ENCODE results near the gene CEACAM16. TPM values are rescaled to one million over a fixed set of nuclear protein-coding genes. Genes with fewer than 3 reads are reported as not detected.
A peak's percentile ranks its signal among the peaks of the same experiment; 100 is the strongest.

Gene CEACAM16
- polyA plus RNA-seq, 4 donors, result 0.07 TPM; not detected in 3

DNA sequence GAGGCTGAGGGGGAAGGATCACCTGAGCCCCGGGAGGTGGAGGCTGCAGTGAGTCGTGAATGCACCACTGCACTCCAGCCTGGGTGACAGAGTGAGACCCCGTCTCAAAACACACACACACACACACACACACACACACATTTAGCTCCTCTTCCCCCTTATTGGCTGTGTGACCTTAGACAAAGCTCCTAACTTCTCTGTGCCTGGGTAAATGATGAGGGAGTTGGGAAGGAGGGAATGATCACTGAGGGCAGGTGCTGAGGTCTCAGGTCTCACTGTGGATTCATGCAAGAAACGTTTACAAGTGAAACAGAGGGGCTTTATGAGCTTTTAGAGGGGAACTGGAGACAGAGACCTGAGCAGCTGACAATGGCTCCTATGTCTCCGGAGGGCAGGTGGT, 32.7 kb downstream of the CEACAM16 start:
- Histone ChIP-seq H3K27me3 (ENCODE audit: control insufficient read depth in 3 of 3, insufficient read depth in 3 of 3, low read length in 3 of 3) (no peaks in the 10 kb centered on the region), H3K9me3 (ENCODE audit: control insufficient read depth in 2 of 2, insufficient read depth in 1 of 2, low read depth in 1 of 2, low read length in 1 of 2) (no peaks in the 10 kb centered on the region), H3K27ac (ENCODE audit: low read depth in 1 of 3, low read length in 2 of 3) (no peak overlapping the region), H3K36me3 (ENCODE audit: control insufficient read depth in 3 of 3, insufficient read depth in 2 of 3, low read depth in 1 of 3, low read length in 3 of 3) (no peaks in the 10 kb centered on the region), H3K4me3 (ENCODE audit: low read depth in 1 of 3, low read length in 3 of 3) (no peak overlapping the region), H3K4me1 (ENCODE audit: control insufficient read depth in 3 of 3, insufficient read depth in 2 of 3, low read depth in 1 of 3, low read length in 2 of 3) (peaks cover 0 to 4% (median 3%) of the 10 kb centered on the region in 3 donors)
- FAIRE-seq (no peak), DNase-seq (no peak)
- WGBS, 3 donors, result 64 to 82% (median 69%) methylated on average over 5 of the region's 5 CpGs

DNA sequence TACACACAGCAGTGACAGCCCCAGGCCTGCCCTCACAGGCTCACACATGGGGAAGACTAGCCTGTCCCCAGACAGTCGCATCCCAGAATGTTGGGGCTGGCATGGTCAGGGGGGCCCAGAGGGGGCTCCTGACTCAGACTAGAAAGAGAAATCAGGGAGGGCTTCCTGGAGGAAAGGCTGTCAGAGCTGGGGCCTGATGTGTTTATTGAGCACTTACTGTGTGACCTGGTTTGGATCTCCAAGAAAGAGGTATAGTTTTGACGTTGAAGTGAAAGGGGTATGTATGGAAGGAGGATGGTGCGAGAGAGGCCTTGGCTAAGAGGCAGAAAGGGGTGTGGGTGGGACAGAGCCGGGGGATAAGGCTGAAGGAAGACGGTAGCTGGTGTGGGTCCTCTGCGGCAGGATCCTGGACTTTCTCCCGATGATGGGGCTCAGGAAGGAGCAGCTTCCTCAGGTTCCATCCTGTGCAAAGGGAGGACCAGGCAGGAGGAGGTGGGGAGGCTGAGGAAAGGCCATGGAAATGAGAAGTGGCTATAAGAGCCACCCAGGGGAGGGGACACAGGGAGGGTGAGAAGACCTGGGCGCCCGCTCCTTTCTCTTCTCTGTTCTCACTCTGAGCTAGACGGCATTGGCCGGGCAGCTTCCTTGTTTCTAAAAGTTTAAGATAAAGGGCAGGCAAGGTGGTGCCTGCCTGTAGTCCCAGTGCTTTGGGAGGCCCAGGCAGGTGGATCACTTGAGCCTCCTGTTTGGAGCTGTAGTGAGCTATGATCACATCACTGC, 33.5 kb downstream of the CEACAM16 start:
- DNase-seq, result no peak
- 73 to 79% (median 77%) methylated on average over 11 of the region's 11 CpGs for WGBS, 3 donors
- FAIRE-seq, result no peak

DNA sequence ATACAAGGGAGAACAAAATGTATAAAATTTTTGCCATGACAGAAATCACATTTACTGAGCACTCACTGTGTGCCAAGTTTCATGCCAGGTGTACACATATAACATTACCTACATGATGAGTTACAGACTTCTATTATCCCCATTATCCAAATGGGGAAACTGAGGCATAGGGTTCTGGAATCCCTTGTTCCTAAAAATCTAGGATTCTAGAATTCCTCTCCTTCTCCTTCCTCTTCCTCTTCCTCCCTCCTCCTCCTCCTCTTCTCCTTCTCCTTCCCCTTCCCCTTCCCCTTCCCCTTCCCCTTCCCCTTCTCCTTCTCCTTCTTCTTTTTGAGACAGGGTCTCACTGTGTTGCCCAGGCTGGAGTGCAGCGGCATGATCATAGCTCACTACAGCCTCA, 35.4 kb downstream of the CEACAM16 start:
- Histone ChIP-seq H3K9me3 (ENCODE audit: control insufficient read depth in 2 of 2, insufficient read depth in 1 of 2, low read depth in 1 of 2, low read length in 1 of 2) (no peaks in the 10 kb centered on the region), H3K4me3 (ENCODE audit: low read depth in 1 of 3, low read length in 3 of 3) (no peak overlapping the region), H3K36me3 (ENCODE audit: control insufficient read depth in 3 of 3, insufficient read depth in 2 of 3, low read depth in 1 of 3, low read length in 3 of 3) (no peaks in the 10 kb centered on the region), H3K27me3 (ENCODE audit: control insufficient read depth in 3 of 3, insufficient read depth in 3 of 3, low read length in 3 of 3) (no peaks in the 10 kb centered on the region), H3K27ac (ENCODE audit: low read depth in 1 of 3, low read length in 2 of 3) (no peak overlapping the region), H3K4me1 (ENCODE audit: control insufficient read depth in 3 of 3, insufficient read depth in 2 of 3, low read depth in 1 of 3, low read length in 2 of 3) (peaks cover 0 to 9% (median 7%) of the 10 kb centered on the region in 3 donors)
- 21 to 45% (median 44%) methylated on average over 1 of the region's 1 CpG for WGBS, 3 donors
- FAIRE-seq, result no peak
- no peak for DNase-seq

More for the DNA sequence above, 33.5 kb downstream of the CEACAM16 start:
- H3K9me3 ChIP-seq (ENCODE audit: control insufficient read depth in 2 of 2, insufficient read depth in 1 of 2, low read depth in 1 of 2, low read length in 1 of 2), result no peaks in the 10 kb centered on the region
- no peaks in the 10 kb centered on the region for H3K36me3 ChIP-seq (ENCODE audit: control insufficient read depth in 3 of 3, insufficient read depth in 2 of 3, low read depth in 1 of 3, low read length in 3 of 3)
- H3K4me3 ChIP-seq (ENCODE audit: low read depth in 1 of 3, low read length in 3 of 3), result no peak overlapping the region
- H3K4me1 ChIP-seq (ENCODE audit: control insufficient read depth in 3 of 3, insufficient read depth in 2 of 3, low read depth in 1 of 3, low read length in 2 of 3), result peaks cover 0 to 3% (median 0%) of the 10 kb centered on the region in 3 donors
- no peaks in the 10 kb centered on the region for H3K27me3 ChIP-seq (ENCODE audit: control insufficient read depth in 3 of 3, insufficient read depth in 3 of 3, low read length in 3 of 3)
- H3K27ac ChIP-seq (ENCODE audit: low read depth in 1 of 3, low read length in 2 of 3), result no peak overlapping the region

DNA sequence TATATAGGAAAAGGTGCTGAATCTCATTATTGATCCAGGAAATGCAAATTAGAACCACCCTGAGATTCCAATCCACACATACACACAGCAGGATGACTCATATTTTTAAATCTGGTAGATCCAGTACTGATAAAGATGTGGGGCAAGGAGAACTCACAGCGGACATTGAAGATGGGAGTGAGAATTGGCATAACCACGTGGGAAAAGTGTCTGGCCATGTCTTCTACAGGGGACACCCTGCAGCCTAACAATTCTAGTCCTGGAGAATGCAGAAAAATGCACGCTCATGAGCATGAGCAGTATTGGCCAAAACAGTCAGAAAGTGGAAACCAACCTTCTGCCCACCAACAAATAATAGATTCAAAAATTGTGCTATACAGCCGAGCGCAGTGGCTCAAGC, 36.1 kb downstream of the CEACAM16 start:
- 53 to 60% (median 59%) methylated on average over 5 of the region's 5 CpGs for WGBS, 3 donors

DNA sequence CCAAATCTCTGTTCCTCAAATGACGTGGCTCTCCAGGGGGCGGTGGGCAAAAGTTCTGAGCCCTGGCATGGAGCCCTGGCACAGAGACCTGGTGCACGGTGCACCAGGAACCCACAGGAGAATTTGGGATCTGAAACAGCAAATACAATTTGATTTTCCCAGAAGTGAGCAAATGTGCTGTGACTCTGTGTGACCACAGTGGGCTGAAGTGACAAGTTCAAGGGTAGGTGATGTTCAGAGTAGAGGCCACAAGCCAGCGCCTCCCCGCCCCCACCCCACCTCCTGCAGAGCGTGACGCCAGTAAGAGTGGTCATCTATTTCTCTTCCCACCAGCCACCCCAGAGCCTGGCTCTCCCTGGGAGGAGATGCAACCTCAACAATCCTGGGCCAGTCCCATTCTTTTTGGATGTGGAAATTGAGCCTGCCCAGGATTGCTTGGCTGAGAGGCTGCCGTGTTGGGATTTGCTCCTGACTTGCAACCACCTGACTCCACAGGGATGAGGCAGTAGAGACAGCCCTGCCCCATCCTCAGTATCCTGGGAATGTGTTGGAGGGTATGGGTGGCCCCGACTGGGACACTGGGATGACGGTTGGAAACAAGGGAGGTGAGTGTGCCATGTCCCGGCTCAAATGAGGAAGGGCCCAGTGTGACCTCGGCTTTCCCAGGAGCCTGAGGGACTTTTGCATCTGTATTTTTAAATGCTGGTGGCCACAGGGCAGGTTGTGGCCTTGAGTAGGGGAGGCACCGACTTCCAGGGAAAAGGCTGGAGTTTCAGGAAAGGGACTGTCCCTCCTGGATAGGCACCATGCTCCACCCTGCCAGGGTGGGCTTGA, 38.5 kb downstream of the CEACAM16 start:
- H3K4me1 ChIP-seq (ENCODE audit: control insufficient read depth in 3 of 3, insufficient read depth in 2 of 3, low read depth in 1 of 3, low read length in 2 of 3), result peaks cover under 1 to 31% (median 7%) of the 10 kb centered on the region in 3 donors
- WGBS, 3 donors, result 66 to 77% (median 71%) methylated on average over 13 of the region's 13 CpGs
- no peaks in the 10 kb centered on the region for H3K36me3 ChIP-seq (ENCODE audit: control insufficient read depth in 3 of 3, insufficient read depth in 2 of 3, low read depth in 1 of 3, low read length in 3 of 3)
- H3K27me3 ChIP-seq (ENCODE audit: control insufficient read depth in 3 of 3, insufficient read depth in 3 of 3, low read length in 3 of 3), result no peaks in the 10 kb centered on the region
- peak overlapping the region in 1 of 3 donors; percentile 17 for H3K27ac ChIP-seq (ENCODE audit: low read depth in 1 of 3, low read length in 2 of 3)
- DNase-seq, result no peak
- H3K9me3 ChIP-seq (ENCODE audit: control insufficient read depth in 2 of 2, insufficient read depth in 1 of 2, low read depth in 1 of 2, low read length in 1 of 2), result no peaks in the 10 kb centered on the region
- FAIRE-seq, result no peak
- H3K4me3 ChIP-seq (ENCODE audit: low read depth in 1 of 3, low read length in 3 of 3), result no peak overlapping the region

More for the DNA sequence above, 36.1 kb downstream of the CEACAM16 start:
- DNase-seq (peak in 1 of 2 donors; percentile 68), FAIRE-seq (no peak)
- Histone ChIP-seq H3K4me3 (ENCODE audit: low read depth in 1 of 3, low read length in 3 of 3) (no peak overlapping the region), H3K4me1 (ENCODE audit: control insufficient read depth in 3 of 3, insufficient read depth in 2 of 3, low read depth in 1 of 3, low read length in 2 of 3) (peaks cover 0 to 10% (median 7%) of the 10 kb centered on the region in 3 donors), H3K27ac (ENCODE audit: low read depth in 1 of 3, low read length in 2 of 3) (no peak overlapping the region), H3K27me3 (ENCODE audit: control insufficient read depth in 3 of 3, insufficient read depth in 3 of 3, low read length in 3 of 3) (no peaks in the 10 kb centered on the region), H3K36me3 (ENCODE audit: control insufficient read depth in 3 of 3, insufficient read depth in 2 of 3, low read depth in 1 of 3, low read length in 3 of 3) (no peaks in the 10 kb centered on the region), H3K9me3 (ENCODE audit: control insufficient read depth in 2 of 2, insufficient read depth in 1 of 2, low read depth in 1 of 2, low read length in 1 of 2) (no peaks in the 10 kb centered on the region)

DNA sequence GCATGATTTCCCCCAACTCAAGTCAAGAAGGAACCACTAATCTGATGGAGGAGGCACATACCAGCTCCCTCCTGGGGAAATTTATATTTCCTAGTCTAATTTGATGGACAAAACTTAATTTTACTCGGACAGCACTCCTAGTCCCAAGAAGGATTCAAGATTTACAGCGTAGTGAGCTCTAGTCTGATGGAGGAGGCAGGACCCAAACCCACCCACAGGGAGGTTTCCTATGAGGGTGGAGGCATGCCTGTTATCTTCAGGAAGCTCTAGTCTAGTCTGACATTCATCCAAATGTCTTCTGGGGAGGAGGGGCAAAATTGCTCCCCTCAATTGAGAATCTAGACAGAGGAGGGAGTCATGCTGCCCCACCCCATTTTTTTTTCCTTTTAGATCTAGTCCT, 39.2 kb downstream of the CEACAM16 start:
- H3K4me3 ChIP-seq (ENCODE audit: low read depth in 1 of 3, low read length in 3 of 3), result no peak overlapping the region
- H3K9me3 ChIP-seq (ENCODE audit: control insufficient read depth in 2 of 2, insufficient read depth in 1 of 2, low read depth in 1 of 2, low read length in 1 of 2), result no peaks in the 10 kb centered on the region
- no peaks in the 10 kb centered on the region for H3K36me3 ChIP-seq (ENCODE audit: control insufficient read depth in 3 of 3, insufficient read depth in 2 of 3, low read depth in 1 of 3, low read length in 3 of 3)
- H3K27ac ChIP-seq (ENCODE audit: low read depth in 1 of 3, low read length in 2 of 3), result no peak overlapping the region
- peaks cover 6 to 38% (median 7%) of the 10 kb centered on the region in 3 donors for H3K4me1 ChIP-seq (ENCODE audit: control insufficient read depth in 3 of 3, insufficient read depth in 2 of 3, low read depth in 1 of 3, low read length in 2 of 3)
- FAIRE-seq, result no peak
- DNase-seq, result no peak
- no peaks in the 10 kb centered on the region for H3K27me3 ChIP-seq (ENCODE audit: control insufficient read depth in 3 of 3, insufficient read depth in 3 of 3, low read length in 3 of 3)
- 81 to 91% (median 83%) methylated on average over 2 of the region's 2 CpGs for WGBS, 3 donors

DNA sequence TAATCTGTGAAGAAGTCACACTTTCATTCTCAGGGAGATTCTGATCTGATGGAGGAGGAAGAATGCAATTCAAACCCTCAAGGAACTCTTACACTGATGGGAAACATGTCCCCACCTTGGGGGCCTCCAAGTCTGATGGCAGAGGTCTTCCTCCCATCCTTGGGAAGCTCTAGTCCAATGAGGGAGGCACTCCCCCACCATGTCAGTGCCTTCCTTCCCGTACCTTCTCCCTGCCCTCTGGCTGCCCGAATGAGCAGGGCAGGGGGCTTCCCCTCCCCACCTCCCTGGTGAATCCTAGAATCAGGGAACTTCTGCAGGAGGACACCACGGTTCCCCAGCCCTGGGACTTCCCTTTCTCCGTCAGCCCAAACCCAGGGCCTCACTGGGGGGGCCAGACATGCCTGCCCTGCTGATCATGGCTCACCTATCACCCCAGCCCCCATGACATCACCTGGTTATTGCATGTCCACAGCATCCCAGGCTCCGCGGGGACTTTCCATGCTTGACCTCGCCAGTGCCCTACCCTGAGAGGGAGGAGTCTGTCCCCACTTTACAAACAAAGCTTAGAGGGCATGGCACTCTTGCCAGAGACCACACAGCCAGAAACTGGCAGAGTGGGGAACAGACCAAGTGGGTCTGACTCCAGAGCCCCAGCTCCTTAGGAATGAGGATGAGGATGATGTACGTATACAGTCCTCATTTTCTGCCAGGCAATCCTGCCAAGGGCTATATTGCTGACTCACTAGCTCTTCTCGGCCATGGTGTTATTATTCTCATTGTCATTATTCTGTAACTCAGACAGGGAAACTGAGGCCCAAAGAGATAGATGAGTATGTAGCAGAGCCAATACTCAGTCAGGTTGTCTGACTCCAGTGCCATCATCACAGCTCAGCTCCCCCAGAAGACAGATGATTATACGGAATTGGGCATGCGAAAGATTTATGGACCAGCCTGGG, 39.9 kb downstream of the CEACAM16 start:
- Histone ChIP-seq H3K9me3 (ENCODE audit: control insufficient read depth in 2 of 2, insufficient read depth in 1 of 2, low read depth in 1 of 2, low read length in 1 of 2) (no peaks in the 10 kb centered on the region), H3K4me1 (ENCODE audit: control insufficient read depth in 3 of 3, insufficient read depth in 2 of 3, low read depth in 1 of 3, low read length in 2 of 3) (peaks cover 7 to 45% (median 8%) of the 10 kb centered on the region in 3 donors), H3K4me3 (ENCODE audit: low read depth in 1 of 3, low read length in 3 of 3) (no peak overlapping the region), H3K27me3 (ENCODE audit: control insufficient read depth in 3 of 3, insufficient read depth in 3 of 3, low read length in 3 of 3) (no peaks in the 10 kb centered on the region), H3K36me3 (ENCODE audit: control insufficient read depth in 3 of 3, insufficient read depth in 2 of 3, low read depth in 1 of 3, low read length in 3 of 3) (no peaks in the 10 kb centered on the region), H3K27ac (ENCODE audit: low read depth in 1 of 3, low read length in 2 of 3) (no peak overlapping the region)
- FAIRE-seq (no peak), DNase-seq (peak in 1 of 2 donors; percentile 27)
- 46 to 54% (median 47%) methylated on average over 11 of the region's 11 CpGs for WGBS, 3 donors

All from small intestine (tissue), 7 donors.